Measurements from ENCODE around the gene ABCG1.

DNA sequence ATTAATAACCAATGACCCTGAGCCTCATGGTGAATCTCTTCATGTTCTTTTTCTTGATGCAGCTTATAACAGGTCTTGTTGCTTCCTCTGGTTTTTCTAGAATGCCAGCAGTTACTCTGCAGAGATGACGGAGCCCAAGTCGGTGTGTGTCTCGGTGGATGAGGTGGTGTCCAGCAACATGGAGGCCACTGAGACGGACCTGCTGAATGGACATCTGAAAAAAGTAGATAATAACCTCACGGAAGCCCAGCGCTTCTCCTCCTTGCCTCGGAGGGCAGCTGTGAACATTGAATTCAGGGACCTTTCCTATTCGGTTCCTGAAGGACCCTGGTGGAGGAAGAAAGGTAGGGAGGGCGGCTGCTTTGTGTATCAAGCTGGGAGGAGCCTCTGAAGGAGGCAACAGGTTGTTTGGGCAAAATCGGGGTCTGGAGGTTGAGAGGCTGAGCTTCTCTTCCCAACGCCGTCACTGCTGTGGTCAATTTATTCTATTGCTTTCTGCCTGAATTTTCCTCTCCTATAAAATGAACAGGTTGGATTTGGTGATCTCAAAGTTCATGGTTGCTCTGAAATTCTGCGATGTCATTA is 6.7 kb downstream of the ABCG1 start:
- no peak for TF ChIP-seq POLR2A (IDR thresholded peaks at IDR 0.05; ENCODE audit: low read length)
- TF ChIP-seq GATA1 (IDR thresholded peaks at IDR 0.05; ENCODE audit: low read depth, low read length), result no peak
